ENCODE results near the gene CHERP.

The CHERP gene

GRCh38 chr19:16542045-16542909 lies at the start of gene CHERP:
CHERP (minus strand) TSS chr19:16542437; CDS start chr19:16542378, 59 bp downstream.
- peak; percentile 93 for DNase-seq (ENCODE audit: low read depth)

DNA sequence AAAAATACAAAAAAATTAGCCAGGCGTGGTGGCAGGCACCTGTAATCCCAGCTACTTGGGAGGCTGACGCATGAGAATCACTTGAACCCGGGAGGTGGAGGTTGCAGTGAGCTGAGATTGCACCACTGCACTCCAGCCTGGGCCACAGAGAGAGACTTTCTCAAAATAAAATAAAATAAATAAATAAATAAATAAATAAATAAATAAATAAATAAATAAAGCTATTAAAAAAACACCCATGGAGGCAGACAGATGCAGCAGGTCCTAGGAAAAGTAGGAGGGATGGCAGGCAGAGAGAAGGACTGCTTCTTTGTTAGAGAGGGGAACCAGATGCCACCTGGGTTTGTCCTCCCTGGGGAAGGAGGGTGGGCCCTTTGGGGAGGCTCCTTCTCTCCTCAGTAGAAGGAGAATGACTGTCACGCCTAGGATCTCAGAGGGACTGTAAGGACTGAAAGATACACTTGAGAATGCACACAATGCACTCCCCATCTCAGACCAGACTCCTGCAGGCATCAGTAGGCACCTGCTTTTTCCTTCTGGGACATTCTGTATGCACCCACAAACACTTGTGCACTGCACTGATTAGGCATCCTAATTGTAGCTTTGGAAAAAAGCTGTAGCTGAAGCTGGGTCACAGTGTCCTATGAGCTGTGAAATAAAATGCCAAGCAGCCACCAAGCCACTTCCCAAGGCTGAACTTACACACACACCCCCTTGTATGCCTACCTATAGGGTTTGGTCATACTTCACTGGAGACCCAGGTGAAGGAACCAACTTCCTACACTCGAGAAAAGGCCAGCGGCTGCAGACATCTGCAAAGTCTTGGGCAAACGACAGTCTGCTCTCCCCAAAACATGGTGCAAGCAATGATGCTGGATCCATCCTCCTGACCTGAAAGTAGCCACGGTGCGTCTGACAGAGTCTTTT lies 48.9 kb upstream of the CHERP start:
- DNase-seq (ENCODE audit: low read depth): no peak

- no peak for DNase-seq (ENCODE audit: low read depth)
Observed at GRCh38 chr19:16589917-16590316, 47.7 kb upstream of the CHERP start.

DNA sequence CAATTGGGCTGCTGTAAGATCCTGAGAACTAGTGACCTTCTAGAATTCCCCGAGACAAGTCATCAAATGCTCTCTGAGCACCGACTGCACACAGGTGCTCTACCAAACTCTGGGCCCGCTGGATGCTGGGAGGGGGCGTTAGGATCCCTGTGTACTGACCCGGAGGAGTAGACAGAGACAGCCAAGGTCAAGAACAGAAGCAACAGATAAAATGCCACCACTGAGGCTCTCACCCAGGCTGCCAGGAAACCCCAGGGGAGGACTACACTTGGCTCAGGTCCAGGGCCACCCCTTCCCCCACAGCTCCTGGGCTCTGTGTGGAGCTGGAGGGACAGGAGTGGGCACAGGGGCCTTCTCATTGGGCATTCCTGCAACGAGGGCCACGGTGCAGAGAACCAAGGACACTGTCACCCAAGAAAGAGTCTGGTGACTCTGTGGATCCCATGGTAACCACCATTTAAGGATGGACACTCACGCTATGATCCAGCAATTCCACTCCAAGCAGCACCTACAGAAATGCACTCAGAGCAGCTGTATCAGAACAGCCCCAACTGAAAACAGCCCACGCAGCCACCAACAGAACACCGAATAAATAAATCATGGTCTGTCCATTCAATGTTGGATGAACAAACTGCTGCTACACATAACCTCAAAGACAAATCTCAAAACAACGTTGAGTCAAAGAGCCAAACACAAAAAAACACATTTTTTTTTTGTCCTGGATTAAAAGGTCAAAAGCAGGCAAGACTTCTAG lies 46.8 kb upstream of the CHERP start:
- no peak for DNase-seq (ENCODE audit: low read depth)

GRCh38 chr19:16587833-16588823 lies 45.9 kb upstream of the CHERP start:
- peak; percentile 41 for DNase-seq (ENCODE audit: low read depth)

- DNase-seq (ENCODE audit: low read depth): peak; percentile 39
Observed at GRCh38 chr19:16586991-16587832, 45.0 kb upstream of the CHERP start.

DNA sequence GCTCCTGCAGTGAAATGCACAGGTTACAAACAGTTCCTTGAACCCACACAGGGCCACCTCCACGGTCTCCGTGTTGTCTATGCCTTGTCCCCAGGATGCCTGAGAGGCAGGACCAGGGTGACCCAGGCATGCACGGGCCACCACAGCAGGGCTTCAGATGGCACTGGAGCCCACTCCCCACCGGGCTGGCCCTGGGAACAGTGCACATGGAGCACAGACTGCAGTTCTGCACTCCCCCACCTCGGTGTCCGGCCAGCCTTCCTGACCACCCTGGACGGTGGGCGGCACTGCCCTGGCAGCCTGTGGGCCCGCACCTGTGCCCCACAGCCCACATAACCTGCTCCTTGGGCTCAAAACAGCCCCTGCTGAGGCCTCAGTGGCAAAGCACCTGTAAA lies 44.2 kb upstream of the CHERP start:
- no peak for DNase-seq (ENCODE audit: low read depth)

GRCh38 chr19:16585808-16586476 lies 43.7 kb upstream of the CHERP start:
- no peak for DNase-seq (ENCODE audit: low read depth)

- DNase-seq (ENCODE audit: low read depth): no peak
Observed at GRCh38 chr19:16585094-16585801, 43.0 kb upstream of the CHERP start.

DNA sequence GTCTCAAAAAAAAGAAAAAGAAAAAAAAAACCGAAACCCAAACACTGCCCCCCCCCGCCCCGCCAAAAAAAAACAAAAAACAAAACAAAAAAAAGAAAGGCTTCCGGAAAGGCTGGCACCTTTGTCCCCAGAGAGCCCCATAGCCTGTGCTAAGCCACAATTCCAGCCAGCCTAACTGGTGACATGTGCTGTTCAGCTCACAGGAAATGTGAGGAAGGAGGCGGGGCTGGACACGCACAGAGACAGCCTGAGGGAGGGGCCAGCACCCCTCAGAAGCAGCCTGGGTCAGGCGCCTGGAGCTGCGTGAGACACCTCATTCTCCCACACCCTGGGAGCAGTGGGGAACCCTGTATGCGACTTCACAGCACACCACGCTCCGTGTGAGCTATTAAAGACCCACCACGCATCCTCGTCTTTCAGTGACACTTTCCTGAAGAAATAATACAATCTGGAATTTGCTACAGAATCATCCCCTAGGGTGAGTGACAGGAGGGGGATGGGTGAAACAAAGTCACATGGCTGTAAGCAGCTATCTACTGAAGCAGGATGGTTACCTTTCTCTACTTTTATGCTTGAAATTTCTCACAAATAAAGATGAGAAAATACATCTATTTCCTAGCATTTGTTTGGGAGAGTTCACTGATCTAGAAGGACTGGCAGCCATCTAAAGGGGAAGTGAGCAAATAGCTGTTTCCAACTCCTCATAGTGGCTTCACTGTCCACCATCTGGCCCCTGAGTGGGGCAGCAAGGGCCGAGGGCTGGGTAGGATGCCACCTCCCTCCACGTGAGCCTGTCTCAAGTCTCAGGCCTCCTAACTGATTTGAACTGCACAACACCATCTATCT lies 42.2 kb upstream of the CHERP start:
- peak; percentile 85 for DNase-seq (ENCODE audit: low read depth)

GRCh38 chr19:16582486-16583261 lies 40.4 kb upstream of the CHERP start:
- DNase-seq (ENCODE audit: low read depth): no peak

DNA sequence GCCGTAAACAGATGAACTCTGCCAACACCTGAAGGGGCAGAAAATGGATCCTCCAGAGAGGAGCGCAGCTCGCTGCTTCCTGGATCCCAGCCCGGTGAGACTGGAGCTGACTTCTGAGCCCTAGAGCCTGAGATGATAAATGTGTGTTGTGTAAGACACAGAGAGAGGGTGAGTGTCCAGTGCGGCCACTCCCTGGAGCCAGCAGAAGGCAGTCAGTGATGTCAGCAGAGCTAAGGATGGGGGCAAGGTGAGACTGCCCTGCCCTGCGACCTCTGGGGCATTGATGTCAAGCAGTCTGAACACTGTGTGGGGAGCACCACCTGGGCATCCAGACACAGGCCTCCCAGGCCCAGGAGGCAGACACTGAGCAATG lies 39.7 kb upstream of the CHERP start:
- no peak for DNase-seq (ENCODE audit: low read depth)

- DNase-seq (ENCODE audit: low read depth): no peak
Observed at GRCh38 chr19:16581145-16581970, 39.1 kb upstream of the CHERP start.

DNA sequence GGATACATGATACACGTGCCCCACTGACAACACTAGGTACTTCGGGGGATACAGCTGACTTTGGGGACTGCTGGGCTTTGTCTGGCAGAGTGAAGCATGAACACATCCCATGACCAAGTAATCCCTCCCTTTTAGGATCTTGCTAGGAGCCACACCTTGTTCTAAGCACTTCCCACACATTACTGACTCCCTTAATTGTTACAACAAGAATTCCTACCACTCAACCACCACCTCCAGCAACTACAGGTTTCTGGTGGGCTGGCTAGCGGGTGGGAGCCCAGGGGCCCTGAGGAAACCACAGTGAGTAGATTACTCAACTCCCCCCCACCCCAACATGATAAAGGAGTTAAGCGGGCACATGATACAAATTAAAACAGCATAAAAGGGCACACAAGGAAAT lies 37.1 kb upstream of the CHERP start:
- DNase-seq (ENCODE audit: low read depth): no peak

- DNase-seq (ENCODE audit: low read depth): no peak
Observed at GRCh38 chr19:16577531-16577985, 35.3 kb upstream of the CHERP start.

Data from stimulated activated CD8-positive, alpha-beta memory T cell treated with anti-CD3 and anti-CD28 coated beads, Interleukin-4, amount 100 ng/mL, for 24 hours (primary cell).